ENCODE measurements around the gene SLC30A9.

- no peak for TF ChIP-seq GATA2 (IDR thresholded peaks at IDR 0.05; ENCODE audit: low read depth, low read length)
- no peak for TF ChIP-seq GATA3 (IDR thresholded peaks at IDR 0.05; ENCODE audit: low read depth, low read length)
Measured at GRCh38 chr4:41967392-41967791, 22.9 kb upstream of the SLC30A9 start.

Measured in SH-SY5Y (cell line).